HG03280 (cell line): ENCODE measurements around the gene PRKN.

ENCODE experiments used
- ATAC-seq: cut with Tn5 transposase; IDR thresholded peaks from one replicate; pipeline ENCODE4 v1.9.1; 2021; ENCODE audit warnings: mild to moderate bottlenecking, moderate library complexity; ENCODE audit not compliant: unreplicated experiment

PRKN gene

GRCh38 chr6:161755080-161755479 is 972.5 kb downstream of the PRKN start:
- ATAC-seq: no peak

GRCh38 chr6:161750686-161751085 is 976.9 kb downstream of the PRKN start:
- no peak for ATAC-seq

- no peak for ATAC-seq
These were observed 978.0 kb downstream of the PRKN start for GRCh38 chr6:161749576-161749975.

GRCh38 chr6:161748535-161749416 is 978.8 kb downstream of the PRKN start:
- ATAC-seq: no peak

- ATAC-seq: no peak
These were observed 980.1 kb downstream of the PRKN start for GRCh38 chr6:161747506-161747905.

GRCh38 chr6:161745594-161746141 is 981.9 kb downstream of the PRKN start:
- ATAC-seq: no peak

- ATAC-seq: no peak
These were observed 982.4 kb downstream of the PRKN start for GRCh38 chr6:161745128-161745527.

- ATAC-seq: no peak
These were observed 983.1 kb downstream of the PRKN start for GRCh38 chr6:161744211-161745067.

- ATAC-seq: no peak
These were observed 983.9 kb downstream of the PRKN start for GRCh38 chr6:161743509-161744178.

- no peak for ATAC-seq
These were observed 987.1 kb downstream of the PRKN start for GRCh38 chr6:161740486-161740885.

- no peak for ATAC-seq
These were observed 990.7 kb downstream of the PRKN start for GRCh38 chr6:161736781-161737292.

- ATAC-seq: no peak
These were observed 991.2 kb downstream of the PRKN start for GRCh38 chr6:161736326-161736725.

- no peak for ATAC-seq
These were observed 995.0 kb downstream of the PRKN start for GRCh38 chr6:161732594-161732993.

- ATAC-seq: no peak
These were observed 1000.3 kb downstream of the PRKN start for GRCh38 chr6:161727083-161727833.

- ATAC-seq: no peak
These were observed 1005.2 kb downstream of the PRKN start for GRCh38 chr6:161722394-161722793.

GRCh38 chr6:161721511-161721910 is 1006.1 kb downstream of the PRKN start:
- no peak for ATAC-seq

GRCh38 chr6:161716176-161716575 is 1011.4 kb downstream of the PRKN start:
- ATAC-seq: no peak

GRCh38 chr6:161711938-161712337 is 1015.6 kb downstream of the PRKN start:
- no peak for ATAC-seq

GRCh38 chr6:161711515-161711914 is 1016.1 kb downstream of the PRKN start:
- no peak for ATAC-seq

GRCh38 chr6:161710698-161711097 is 1016.9 kb downstream of the PRKN start:
- ATAC-seq: no peak
